GM13976 (cell line): ENCODE data around the gene FRMD4A.

Source experiments
- DNase-seq: peaks from one replicate; pipeline ENCODE4 v3.0.0; 2012; ENCODE audit warnings: low spot score
- CTCF ChIP-seq: IDR thresholded peaks from 2 replicates; pipeline ENCODE4 v1.5.1; 2012; ENCODE audit warnings: borderline replicate concordance, mild to moderate bottlenecking; ENCODE audit not compliant: insufficient read depth; ENCODE audit errors: extremely low read depth, missing control alignments, control extremely low read depth
- in situ Hi-C: fragments of 300-500 bp; cut with MboI; formaldehyde crosslinking; loops from one replicate; pipeline ENCODE4 v1.12.0; 2022; ENCODE audit warnings: low sequenced_read_pairs, mixed read lengths, inconsistent platforms; ENCODE audit not compliant: unreplicated experiment

The FRMD4A gene

GRCh38 chr10:13700473-13701144 lies 630.1 kb downstream of the FRMD4A start:
- in situ Hi-C loops, result loop anchor here (5.0 kb wide), 1 partner anchor 57 kb away; no protein-coding TSS in a partner anchor
- DNase-seq, result no peak
- no peak for TF ChIP-seq CTCF

GRCh38 chr10:13699216-13699615 lies 631.5 kb downstream of the FRMD4A start:
- no peak for DNase-seq
- TF ChIP-seq CTCF, result no peak
- in situ Hi-C loops, result no loop called here

GRCh38 chr10:13698217-13698616 lies 632.5 kb downstream of the FRMD4A start:
- DNase-seq, result no peak
- in situ Hi-C loops, result no loop called here
- TF ChIP-seq CTCF, result no peak

GRCh38 chr10:13696071-13696470 lies 634.7 kb downstream of the FRMD4A start:
- in situ Hi-C loops, result no loop called here
- TF ChIP-seq CTCF, result no peak
- DNase-seq, result no peak

GRCh38 chr10:13695588-13695987 lies 635.1 kb downstream of the FRMD4A start:
- DNase-seq, result no peak
- no peak for TF ChIP-seq CTCF
- in situ Hi-C loops, result no loop called here

- DNase-seq, result no peak
- in situ Hi-C loops, result no loop called here
- TF ChIP-seq CTCF, result no peak
These were observed 636.7 kb downstream of the FRMD4A start for GRCh38 chr10:13693783-13694700.
